Midbrain (tissue), 1 donor: ENCODE measurements around the gene KCNG3.

Experiments
- DNase-seq: peaks from one replicate; lab custom pipeline; 2025; lab: John Stamatoyannopoulos, UW

KCNG3 gene, protein sequence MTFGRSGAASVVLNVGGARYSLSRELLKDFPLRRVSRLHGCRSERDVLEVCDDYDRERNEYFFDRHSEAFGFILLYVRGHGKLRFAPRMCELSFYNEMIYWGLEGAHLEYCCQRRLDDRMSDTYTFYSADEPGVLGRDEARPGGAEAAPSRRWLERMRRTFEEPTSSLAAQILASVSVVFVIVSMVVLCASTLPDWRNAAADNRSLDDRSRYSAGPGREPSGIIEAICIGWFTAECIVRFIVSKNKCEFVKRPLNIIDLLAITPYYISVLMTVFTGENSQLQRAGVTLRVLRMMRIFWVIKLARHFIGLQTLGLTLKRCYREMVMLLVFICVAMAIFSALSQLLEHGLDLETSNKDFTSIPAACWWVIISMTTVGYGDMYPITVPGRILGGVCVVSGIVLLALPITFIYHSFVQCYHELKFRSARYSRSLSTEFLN

DNA sequence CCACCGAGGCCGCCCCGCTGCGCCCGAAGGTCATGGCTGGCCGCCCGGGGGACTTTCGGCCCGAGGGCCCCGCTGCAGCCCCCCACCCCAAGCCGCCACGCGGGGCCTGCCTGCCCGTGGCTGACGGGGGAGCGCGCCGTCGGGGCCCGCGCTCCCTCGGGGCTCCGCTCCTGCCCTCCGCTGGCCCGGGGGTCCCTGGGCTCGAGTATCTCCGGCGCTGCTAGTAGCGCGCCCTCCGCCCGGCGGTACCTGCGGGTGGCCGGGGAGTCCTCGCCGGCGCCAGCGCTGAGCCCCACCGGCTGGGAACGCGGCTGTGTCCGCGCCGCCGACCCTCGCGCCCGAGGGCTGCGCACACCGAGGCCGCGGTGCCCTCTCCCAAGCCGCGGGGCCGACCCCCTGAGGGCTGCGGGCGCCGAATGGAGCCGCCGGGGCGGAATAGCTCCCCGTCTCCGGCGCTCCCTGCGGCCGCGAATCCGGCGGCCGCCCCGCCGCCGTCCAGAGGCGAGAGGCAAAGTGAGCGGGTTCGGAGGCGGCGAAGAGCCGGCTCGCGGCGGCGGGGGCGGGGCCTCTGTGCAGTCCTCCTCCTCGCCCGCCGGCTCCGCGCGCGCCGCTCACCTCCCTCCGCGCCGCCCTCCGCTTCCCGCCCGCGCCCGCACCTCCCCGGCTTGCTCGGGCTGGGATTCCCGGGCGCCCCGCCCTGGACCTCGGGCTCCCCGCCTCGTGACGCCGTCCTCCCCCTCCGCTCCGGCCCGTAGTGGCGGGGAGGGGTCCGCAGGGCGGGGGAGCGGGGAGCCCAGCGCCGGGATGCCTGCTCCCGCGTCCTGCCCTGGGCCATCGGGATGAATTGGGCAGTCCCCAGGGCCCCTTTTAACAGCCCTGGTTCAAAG, at the start of gene KCNG3:
Gene KCNG3, minus strand, starts transcription at position 515 of the 887 bp plus-strand sequence. Its CDS starts 481 bp downstream, at position 34.
- peak; percentile 12 for DNase-seq

DNA sequence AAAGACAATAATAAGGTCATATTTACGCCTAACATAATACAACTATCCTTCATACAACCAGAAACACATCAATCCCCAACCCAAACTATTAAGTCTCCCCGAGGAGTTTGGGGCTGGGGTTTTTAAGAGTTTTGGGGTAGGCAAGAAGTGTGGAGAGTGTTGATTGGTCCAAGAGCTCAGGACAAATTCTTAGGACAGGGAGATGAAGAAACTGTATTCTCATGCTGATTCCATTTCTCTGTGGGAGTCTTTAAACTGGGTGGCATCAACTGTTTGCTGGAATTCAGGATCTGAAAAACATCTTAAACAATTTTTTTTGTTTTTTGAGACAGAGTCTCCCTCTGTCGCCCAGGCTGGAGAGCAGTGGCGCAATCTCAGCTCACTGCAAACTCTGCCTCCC, 49.1 kb upstream of the KCNG3 start:
- DNase-seq = no peak

- no peak for DNase-seq
These were observed 43.7 kb upstream of the KCNG3 start for GRCh38 chr2:42537493-42537892.

DNA sequence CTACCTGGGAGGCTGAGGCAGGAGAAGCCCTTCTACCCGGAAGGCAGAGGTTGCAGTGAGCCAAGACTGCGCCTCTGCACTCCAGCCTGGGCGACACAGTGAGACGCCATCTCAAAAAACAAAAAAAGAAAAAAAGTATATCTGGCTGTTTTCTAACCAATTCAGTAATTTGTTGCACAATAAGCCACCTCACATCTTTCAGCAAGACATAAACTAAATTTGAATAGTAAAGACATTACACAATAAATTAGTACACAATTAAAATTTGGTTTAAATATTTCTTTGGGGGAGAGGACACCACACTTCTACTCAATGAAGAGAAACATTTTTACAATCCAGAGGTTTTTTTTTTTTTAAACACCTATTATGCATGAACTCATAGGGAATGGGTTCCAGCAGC, 38.6 kb upstream of the KCNG3 start:
- DNase-seq = no peak

DNA sequence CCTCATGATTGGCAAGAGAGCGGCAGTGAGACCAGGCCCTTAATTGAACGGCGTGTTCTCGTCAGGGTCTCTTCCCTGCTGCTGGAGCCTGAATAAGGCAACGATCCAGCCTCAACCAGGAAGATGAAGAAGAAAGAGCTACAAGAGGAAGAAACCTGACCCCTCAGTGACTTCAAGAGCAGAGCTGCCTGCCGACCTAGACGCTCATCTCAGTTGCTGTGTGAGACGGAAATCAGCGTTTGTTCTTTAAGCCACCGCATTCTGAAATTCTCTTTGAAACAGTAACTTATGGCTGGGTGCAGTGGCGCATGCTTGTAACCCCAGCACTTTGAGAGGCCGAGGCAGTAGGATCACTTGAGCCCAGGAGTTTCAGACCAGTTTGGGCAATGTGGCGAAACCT, 29.6 kb upstream of the KCNG3 start:
- DNase-seq = no peak

- no peak for DNase-seq
These were observed 28.3 kb upstream of the KCNG3 start for GRCh38 chr2:42522035-42522434.

DNA sequence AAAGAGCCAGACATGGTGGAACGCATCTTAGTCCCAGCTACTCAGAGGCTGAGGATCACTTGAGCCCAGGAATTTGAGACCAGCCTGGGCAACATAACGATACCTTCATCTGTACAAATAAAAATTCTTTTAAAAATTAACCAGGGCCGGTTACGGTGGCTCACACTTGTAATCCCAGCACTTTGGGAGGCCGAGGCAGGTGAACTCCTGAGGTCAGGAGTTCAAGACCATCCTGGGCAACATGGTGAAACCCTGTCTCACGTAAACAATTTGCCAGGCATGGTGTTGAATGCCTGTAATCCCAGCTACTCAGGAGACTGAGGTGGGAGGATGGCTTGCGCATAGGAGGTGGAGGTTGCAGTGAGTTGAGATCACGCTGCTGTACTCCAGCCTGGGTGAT, 25.8 kb upstream of the KCNG3 start:
- DNase-seq = no peak

DNA sequence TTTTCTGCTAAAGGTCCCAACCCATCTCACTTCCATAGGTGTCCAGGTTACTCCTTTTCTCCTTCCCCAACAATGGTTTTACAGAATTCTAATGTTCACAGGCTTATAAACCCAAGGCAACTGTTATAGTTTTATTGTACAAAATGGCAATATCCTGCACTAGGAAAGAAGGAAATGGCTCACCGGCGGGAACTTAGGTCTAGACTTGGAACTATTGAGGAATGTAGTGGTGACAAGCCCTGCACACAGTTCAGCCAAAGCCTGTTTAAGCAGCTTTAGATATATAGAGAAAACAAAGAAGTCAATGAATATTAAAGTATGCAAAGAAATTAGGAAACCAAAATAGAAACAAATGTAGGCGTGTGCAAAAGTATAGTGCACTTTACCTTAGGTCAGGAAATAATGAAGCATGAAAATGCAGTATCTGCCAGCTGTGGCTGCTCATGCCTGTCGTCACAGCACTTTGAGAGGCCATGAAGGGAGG, 22.7 kb upstream of the KCNG3 start:
- DNase-seq = no peak

DNA sequence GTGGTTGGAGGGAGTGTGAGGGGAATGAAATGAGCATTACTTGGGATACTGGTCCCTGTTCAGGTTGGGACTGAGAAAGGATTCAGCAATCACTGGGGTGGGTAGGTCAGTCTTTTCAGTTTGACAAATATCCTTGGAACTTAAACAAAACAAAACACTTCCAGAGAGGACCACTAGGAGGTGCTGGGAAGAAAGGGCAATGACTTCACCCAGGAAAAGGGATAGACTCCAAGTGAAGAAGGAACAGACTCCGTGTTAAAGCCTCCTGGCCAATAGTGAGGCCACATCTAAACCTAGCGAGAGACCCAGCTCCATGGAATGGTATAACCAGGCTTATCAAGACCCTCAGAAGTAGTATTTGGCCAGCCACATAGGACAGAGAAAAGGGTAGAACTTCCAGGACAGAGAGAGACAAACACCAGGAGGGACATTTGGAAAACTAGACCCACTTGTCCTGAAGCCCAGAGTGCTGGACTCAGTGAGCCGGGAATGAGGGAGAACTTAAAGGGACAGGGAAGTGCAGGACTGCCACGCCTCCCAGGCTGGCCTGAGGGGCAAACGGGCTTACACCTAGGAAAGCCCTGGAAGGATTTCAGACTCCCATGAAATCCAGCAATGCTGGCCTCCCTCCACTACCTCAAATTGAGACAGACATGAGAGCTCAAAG, 19.6 kb upstream of the KCNG3 start:
- no peak for DNase-seq

- DNase-seq = no peak
These were observed 16.9 kb upstream of the KCNG3 start for GRCh38 chr2:42510608-42511243.

DNA sequence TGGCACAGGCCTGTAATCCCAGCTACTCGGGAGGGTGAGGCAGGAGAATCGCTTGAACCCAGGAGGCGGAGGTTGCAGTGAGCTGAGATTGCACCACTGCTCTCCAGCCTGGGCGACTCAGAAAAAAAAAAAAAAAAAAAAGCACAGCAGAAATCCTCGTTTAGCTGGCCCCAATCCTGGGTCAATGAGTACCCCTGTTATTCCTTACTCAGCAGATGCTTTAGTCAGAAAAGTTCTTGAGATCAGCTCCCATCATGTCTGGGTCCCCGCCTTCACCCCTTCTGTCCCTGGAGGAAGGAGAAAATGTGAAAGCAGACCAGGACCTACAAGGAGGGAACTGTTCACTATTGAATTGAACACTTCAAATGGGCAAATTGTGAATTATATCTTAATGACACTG, 16.4 kb upstream of the KCNG3 start:
- DNase-seq = no peak

DNA sequence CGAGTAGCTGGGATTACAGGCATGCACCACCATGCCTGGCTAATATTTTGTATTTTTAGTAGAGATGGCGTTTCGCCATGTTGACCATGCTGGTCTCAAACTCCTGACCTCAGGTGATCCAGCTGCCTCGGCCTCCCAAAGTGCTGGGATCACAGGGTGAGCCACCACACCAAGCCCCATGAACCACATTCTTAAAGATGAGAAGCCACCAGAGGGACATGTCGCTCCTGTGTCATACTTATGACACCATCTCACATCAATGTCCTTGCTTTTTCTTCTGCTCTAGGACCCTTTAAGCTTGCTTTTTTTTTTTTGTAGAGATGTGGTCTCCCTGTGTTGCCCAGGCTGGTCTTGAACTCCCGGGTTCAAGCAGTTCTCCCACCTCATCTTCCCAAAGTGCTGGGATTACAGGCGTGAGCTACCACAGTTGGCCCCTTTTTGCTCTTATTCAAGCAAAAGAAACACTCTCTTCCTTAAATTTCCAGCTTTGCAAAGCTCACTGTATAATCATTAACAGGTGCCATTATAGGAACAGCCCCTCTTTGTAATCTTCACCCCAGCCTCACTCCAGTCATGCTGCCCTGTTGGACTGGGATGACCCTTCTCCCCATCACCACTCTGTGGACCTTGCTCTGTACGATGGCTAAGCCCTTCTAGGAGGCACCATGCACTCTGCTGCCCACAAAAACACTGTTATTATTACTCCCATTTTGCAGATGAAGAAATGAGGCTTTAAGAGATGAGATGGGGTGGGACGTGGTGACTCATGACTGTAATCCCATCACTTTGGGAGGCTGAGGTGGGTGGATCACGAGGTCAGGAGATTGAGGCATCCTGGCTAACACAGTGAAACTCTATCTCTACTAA, 10.8 kb upstream of the KCNG3 start:
- DNase-seq = no peak

GRCh38 chr2:42503291-42503690, 9.5 kb upstream of the KCNG3 start:
- DNase-seq = no peak

DNA sequence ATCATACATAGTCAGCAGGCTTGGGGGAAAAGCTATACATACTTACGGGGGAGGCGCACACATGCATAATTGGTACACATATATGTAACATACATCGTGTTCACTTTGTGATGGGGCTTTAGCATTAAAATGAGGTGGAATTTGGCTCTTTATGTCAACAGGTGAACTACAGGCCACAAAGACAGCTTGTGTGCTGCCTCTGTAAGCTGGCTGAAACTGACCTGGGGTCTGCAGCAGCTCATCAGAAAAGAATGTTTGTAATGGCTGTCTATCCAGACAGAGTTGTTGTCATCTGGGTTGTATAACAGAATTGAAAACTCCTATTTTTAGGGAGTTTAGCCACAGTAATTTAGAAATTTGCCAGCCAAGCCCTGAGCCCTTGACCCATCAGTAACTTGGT, 4.7 kb upstream of the KCNG3 start:
- DNase-seq = no peak

DNA sequence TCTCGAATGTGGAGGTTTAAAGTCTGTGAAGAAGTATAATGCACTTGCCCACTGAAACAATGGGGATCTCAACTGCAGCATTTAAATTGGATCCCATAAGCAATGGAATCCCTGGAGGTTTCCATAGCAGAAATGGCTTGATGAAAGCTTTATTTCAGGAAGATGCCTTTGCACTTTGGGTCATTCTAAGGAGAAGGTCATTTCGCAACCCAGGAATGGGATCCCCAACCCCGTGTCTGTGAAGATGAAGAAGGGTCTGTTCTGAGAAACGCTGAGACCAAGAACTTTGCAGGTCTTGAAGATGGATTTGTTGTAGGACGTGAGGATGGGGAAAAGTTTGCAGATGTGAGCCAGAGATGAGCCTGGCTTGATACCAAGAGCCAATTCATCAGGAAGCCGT, 1.8 kb upstream of the KCNG3 start:
- DNase-seq = no peak

DNA sequence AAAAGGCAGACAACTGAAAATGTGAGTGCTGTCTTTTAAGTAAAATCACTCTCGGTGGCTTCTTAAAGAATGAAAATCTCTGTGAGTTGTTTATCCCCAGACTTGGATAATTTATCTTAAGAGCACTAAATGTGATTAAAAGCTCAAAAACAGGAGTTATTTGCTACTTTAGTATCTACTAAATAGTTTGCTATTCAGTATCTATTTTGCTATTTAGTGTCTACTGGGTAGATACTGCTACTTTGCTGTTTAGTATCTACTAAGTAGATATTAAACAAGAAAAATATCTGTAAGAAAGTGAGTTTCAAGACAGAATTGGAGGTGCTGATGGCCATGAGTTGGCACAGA, 1.4 kb upstream of the KCNG3 start:
- DNase-seq = no peak

GRCh38 chr2:42494355-42495233, 812 bp upstream of the KCNG3 start:
- peak; percentile 68 for DNase-seq

DNA sequence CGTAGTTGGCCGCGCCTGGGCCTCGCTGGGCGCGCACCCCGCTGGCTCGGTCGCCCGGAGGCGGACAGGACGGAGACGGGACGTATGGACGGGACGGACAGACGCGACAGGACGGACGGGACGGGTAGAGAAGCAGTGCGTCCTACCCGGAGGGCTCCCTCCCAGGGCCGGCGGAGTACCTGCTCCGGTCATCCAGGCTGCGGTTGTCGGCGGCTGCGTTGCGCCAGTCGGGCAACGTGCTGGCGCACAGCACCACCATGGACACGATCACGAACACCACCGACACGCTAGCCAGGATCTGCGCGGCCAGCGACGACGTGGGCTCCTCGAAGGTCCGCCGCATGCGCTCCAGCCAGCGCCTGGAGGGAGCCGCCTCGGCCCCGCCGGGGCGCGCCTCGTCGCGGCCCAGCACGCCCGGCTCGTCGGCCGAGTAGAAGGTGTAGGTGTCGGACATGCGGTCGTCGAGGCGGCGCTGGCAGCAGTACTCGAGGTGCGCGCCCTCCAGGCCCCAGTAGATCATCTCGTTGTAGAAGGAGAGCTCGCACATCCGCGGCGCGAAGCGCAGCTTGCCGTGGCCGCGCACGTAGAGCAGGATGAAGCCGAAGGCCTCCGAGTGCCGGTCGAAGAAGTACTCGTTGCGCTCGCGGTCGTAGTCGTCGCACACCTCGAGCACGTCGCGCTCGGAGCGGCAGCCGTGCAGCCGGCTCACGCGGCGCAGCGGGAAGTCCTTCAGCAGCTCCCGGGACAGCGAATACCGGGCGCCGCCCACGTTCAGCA, 903 bp downstream of the KCNG3 start:
- no peak for DNase-seq

GRCh38 chr2:42488297-42488696, 5.5 kb downstream of the KCNG3 start:
- DNase-seq = no peak
